Nucleus accumbens (tissue), 56 donors: ENCODE measurements around the gene PRTG.
"Not testable (repeated sequence)": the region's sequence is repeated elsewhere in the genome, so short reads cannot be mapped to it uniquely, and the experiment has no call there.

Source experiments
- DNase-seq, 56 donors: peaks; one replicate each; lab custom pipeline; 2025; lab: John Stamatoyannopoulos, UW

PRTG gene

DNA sequence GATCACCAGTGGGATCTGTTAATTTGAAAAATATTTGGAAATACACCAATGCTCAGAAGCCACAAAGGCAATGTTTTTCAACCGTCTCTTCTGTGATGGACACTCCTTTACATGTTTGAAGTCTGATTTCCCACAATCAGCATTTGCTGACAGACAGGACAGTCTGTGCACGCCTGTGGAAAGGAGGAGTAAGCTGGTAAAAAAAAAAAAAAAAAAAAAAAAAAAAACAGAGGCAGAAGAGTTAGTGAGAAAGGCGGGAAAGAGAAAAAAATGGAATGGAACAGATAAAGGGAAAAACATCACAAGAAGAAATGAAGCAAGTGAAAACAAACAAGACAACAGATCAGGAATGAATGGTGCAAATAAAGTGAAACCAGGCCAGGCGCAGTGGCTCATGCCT is 35.0 kb downstream of the PRTG start:
- no peak for DNase-seq

- DNase-seq = no peak
Observed at GRCh38 chr15:55707518-55707917, 35.4 kb downstream of the PRTG start.

DNA sequence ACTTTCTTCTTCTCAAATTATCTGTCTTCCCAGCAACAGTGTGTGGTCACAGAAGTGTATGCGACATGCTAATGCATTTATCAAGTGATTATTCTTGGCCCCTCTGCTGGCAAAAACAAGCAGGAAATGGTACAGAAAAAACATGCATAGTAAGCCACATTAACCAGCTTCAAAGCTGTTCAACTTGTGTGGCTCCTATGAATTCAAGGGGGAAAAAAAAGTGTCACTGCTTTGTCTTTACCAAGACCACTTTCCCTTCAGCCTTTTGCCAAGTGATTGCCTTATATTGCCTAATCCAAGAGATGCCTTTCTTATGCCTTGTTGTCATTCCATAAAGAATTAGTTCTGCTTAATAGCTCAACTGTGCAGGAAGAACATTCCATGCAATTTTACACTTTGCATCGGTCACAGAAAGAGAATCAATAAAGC is 39.1 kb downstream of the PRTG start:
- DNase-seq = no peak

DNA sequence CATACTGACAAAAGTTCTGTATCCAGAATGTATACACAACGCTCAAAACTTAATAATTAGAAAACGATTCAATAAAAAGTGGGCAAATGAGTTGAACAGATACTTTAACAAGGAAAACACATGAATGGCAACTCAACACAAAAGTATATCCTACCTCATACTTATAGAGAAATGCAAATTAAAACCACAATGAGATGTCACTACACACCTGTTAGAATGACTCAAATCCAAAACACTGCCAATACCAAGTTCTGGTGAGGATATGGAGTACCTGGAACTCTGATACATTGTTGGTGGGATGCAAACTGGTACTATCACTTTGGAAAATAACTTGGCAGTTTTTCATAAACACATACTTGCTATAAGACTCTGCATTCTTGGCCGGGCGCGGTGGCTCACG is 42.1 kb downstream of the PRTG start:
- DNase-seq = no peak

GRCh38 chr15:55698653-55699052 is 44.3 kb downstream of the PRTG start:
- DNase-seq = no peak

- no peak for DNase-seq
Observed at GRCh38 chr15:55696221-55696620, 46.7 kb downstream of the PRTG start.

GRCh38 chr15:55695432-55695831 is 47.5 kb downstream of the PRTG start:
- no peak for DNase-seq

DNA sequence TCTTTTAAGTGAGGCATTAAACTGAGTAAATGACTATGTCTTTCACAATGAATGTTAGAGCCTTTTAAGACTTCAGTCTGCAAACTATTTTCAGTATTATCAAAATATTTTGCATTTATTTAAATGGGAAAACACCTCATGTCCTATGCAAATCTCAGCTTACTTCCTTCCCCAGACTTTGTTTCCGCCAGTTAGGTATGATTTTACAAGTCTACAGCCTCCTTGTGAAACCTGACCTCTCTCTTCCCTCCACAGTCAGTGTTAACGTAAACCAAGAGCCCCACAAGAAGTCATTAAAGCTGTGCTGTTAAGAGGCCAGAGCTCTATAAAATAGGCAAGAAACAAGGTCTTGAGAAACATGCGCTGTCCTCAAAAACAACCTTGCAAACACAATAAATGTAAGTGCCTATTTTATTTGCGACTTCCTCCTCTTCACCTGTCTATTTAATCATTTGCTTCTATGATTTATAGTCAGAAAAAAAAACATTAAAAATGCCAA is 48.3 kb downstream of the PRTG start:
- DNase-seq = no peak

DNA sequence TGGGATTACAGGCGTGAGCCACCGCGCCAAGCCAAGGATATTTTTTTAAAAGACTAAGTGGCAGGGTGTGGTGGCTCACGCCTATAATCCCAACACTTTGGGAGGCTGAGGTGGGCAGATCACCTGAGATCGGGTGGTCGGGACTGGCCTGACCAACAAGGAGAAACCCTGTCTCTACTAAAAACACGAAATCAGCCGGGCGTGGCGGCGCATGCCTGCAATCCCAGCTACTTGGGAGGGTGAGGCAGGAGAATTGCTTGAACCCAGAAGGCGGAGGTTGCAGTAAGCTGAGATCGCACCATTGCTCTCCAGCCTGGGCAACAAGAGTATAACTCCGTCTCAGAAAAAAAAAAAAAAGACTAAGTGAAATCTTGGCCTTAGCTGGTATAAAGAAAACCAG is 49.8 kb downstream of the PRTG start:
- not testable (repeated sequence) for DNase-seq

GRCh38 chr15:55687792-55688191 is 55.2 kb downstream of the PRTG start:
- no peak for DNase-seq

DNA sequence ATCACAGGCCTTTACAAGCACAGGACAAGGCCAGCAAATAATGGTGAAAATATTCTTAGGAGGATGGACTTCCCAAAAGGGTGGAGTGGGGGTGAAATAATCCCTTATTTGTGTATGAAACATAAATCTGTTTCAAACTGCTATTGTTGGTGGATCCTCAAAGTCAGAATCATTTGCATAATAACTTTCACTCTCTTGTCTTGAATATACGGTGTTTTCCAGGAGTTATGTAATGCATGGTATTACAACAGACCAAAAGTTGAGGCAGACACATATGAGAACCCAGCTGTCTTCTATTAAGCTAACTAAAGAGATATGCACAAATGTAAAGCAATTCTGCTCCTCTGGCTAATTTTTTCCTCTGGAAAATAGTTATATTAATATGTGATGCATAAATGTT is 57.7 kb downstream of the PRTG start:
- DNase-seq = no peak

- no peak for DNase-seq
Observed at GRCh38 chr15:55683376-55683775, 59.6 kb downstream of the PRTG start.

DNA sequence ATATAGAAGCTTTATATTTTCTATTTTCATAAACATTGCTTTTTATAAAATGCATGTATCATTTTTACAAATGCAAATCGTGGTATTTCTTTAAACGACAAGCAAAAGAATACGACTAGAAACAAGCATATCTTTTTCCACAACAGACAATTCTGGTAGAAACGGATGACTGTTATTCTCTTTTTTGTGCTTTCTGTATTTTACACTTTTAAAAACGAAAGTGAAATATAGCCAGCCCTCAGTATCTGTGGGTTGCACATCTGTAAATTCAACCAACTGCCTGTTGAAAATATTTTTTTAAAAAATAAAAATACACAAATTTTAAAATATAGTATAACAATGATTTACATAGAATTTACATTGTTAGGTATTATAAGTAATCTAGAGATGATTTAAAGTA is 61.3 kb downstream of the PRTG start:
- DNase-seq = no peak

DNA sequence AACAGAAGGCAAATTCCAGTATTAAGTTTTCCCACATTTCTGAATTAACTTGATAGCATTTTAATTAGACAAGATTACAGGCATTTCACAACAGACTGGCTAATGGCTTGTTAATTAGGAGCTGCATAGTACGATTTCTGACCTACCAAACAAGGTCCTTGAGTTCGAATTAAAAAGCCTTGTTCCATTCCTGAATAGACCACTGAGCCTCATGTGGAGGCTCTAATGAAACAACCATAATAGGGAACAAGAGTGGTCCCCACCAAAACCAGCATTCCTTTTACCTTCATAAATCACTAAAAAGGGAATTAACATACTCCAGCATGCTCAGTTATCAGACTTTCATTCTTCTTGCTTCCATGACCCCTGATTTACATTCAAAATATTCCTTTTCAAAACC is 66.4 kb downstream of the PRTG start:
- DNase-seq = no peak

- DNase-seq = no peak
Observed at GRCh38 chr15:55673287-55673686, 69.7 kb downstream of the PRTG start.

GRCh38 chr15:55669270-55669669 is 73.7 kb downstream of the PRTG start:
- DNase-seq = no peak

GRCh38 chr15:55665605-55666227 is 77.2 kb downstream of the PRTG start:
- no peak for DNase-seq

GRCh38 chr15:55661428-55661827 is 81.5 kb downstream of the PRTG start:
- no peak for DNase-seq

DNA sequence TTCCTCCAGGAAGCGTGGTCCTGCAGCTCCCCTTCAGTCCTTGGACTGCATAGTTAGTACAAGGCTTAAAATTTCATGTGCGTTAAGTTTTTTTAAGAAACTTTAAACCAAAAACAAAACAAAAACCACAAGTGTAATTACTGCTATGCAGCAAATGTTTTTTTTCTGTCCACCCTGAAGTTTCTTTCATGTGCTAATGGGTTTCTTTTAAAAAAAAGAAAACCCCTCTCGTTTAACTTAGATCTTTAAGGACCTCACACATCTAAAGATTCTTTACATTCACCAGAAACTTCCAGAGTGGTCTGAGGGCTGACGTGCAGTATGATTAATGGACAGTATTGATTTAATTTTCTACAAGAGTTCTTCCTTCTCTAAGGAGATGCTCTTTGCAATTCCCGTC is 82.8 kb downstream of the PRTG start:
- no peak for DNase-seq

GRCh38 chr15:55659481-55659880 is 83.5 kb downstream of the PRTG start:
- DNase-seq = no peak

GRCh38 chr15:55658886-55659285 is 84.1 kb downstream of the PRTG start:
- no peak for DNase-seq

DNA sequence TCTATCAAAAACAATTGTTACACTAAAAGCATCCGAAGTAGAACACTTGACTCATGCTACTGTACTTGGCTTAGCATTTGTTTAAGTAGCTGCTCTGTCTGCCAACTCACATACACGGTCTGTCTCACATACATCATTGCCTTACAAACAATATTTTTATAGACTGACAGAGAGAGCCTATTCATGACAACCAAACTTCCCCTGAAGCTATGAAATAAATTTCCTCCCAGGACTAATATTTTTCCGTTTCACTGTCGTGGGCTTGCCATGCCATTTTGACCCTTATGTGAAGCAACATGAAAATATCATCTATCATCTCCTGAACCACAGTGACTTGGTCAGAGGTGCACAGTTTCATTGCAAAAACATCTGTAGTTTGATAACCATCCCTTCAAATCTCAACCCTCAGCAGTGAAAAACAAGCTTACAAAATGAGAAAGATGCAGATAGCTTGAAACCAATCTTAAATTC is 88.4 kb downstream of the PRTG start:
- no peak for DNase-seq
